ENCODE results near the gene MAPK1.
"Not testable (repeated sequence)": the region's sequence is repeated elsewhere in the genome, so short reads cannot be mapped to it uniquely, and the experiment has no call there.

MAPK1 gene

DNA sequence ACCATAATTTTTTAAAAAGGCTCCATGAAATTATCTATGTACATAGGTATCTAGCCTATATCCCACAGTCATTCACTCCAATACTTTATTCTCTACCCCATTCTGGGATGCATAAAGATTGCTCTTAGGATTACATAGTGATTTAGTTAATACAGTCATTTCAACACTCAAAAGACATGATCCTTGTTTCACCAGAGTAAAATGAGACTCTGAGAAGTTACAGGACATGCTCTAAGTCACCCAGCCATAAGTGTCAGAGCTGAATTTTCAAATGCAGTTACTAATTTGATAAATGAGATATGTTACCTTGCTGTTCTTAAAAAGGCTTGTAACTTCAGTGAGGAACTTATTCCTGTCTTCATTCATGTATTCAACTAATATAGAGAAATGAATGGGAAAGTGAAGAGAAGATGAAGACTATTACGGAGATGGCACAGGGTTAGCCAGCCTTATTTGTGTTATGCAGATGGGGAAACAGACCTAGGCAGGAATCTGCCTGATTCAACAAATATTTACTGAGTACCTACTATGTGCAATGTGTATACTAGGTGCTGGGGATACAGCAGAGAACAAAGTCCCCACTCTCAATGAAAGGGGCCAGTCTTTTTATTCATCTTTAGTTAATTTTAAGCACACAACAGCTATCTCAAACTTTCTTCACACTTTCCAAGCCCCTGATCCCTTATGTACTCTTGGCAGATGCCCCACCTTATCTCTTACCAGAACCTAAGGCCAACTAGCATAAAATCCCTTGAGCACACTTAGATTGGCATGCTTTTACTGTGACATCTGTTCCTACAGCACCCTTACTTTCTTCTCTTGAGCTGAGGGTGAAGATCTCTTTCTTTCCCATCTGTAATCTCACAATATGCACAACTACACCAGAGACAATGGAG lies 21.6 kb downstream of the MAPK1 start:
- DNase-seq (ENCODE audit: low spot score): no peak

DNA sequence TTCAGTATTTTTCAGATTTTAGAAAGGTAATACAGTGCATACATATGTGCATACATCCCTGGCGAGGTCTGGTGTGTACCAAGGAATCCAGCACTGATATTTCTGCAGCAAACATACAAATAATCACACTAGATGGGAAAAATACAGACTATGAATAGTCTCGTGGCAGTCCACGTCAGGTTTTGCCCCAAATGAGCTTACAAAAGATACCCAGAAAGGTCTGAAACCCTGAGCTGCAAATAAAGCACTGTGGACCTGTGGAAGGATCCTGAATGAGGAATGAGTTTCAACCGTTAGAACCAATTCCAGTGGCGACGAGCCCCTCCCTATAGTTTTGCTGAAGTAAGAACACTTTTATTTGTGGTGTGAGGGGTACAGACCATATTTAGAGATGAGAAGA lies 24.5 kb downstream of the MAPK1 start:
- no peak for DNase-seq (ENCODE audit: low spot score)

DNA sequence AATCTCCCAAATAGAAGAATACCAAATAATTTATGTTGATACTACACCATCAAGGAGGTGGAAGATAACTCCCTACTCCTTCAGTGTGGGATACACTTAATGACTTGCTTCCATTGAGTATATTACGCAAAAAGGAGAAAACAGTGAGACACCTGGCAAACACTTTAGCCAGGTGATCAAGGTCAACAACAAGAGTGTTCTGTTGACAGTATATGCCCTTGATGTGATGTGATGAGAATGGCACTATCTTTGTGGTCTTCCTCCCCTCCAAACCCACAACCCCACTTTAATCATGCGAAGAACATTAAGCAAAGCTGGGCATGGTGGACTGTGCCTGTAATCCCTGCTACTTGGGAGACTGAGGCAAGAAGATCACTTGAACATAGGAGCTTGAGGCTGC lies 26.0 kb downstream of the MAPK1 start:
- DNase-seq (ENCODE audit: low spot score): no peak

DNA sequence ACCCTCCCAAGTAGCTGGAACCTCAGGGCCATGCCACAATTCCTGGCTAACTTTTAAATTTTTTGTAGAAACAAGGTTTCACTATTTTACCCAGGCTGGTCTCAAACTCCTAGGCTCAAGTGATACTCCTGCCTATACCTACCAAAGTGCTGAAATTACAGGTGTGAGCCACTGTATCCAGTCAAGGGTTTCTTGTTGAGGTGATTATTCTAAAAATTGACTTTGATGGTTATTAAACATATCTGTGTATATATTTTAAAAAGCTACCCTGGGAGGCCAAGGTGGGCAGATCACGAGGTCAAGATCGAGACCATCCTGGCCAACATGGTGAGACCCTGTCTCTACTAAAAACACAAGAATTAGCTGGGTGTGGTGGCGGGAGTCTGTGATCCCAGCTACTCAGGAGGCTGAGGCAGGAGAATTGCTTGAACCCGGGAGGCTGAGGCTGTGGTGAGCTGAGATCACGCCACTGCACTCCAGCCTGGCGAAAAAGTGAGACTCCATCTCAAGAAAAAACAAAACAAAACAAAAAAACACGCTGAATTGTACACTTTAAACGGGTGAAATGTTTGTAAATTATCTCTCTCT lies 27.1 kb downstream of the MAPK1 start:
- no peak for DNase-seq (ENCODE audit: low spot score)

DNA sequence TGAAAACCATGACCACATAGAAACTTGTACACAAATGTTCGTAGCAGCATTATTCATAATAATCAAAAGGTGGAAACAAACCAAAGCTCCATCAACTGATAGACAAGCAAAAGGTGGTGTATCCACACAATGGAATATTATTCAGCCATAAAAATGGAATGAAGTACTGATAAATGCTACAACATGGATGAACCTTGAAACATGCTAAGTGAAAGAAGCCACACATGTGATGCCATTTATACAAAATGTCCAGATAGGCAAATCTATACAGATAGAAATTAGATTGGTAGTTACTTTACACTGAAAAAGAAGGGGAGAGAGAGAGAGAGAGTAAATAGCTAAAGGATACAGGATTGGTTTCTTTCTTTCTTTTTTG lies 27.7 kb downstream of the MAPK1 start:
- DNase-seq (ENCODE audit: low spot score): no peak

DNA sequence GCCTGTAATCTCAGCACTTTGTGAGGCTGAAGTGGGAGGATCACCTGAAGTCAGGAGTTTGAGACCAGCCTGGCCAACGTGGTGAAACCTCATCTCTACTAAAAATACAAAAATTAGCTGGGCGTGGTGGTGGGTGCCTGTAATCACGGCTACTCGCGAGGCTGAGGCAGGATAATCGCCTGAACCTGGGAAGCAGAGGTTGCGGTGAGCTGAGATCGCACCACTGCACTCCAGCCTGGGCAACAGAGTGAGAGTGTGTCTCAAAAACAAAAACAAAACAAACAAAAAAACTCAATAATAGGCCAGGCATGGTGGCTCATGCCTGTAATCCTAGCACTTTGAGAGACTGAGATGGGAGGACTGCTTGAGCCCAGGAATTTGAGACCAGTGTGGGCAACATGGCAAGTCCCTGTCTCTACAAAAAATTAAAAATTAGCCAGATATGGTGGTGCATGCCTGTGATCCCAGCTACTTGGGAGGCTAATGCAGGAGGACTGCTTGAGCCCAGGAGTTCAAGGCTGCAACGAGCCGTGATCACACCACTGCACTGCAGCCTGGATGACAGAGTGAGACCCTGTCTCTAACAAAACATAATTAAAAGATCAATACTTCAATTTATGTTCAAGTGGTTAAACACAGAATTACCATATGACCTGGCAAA lies 28.2 kb downstream of the MAPK1 start:
- DNase-seq (ENCODE audit: low spot score): not testable (repeated sequence)

DNA sequence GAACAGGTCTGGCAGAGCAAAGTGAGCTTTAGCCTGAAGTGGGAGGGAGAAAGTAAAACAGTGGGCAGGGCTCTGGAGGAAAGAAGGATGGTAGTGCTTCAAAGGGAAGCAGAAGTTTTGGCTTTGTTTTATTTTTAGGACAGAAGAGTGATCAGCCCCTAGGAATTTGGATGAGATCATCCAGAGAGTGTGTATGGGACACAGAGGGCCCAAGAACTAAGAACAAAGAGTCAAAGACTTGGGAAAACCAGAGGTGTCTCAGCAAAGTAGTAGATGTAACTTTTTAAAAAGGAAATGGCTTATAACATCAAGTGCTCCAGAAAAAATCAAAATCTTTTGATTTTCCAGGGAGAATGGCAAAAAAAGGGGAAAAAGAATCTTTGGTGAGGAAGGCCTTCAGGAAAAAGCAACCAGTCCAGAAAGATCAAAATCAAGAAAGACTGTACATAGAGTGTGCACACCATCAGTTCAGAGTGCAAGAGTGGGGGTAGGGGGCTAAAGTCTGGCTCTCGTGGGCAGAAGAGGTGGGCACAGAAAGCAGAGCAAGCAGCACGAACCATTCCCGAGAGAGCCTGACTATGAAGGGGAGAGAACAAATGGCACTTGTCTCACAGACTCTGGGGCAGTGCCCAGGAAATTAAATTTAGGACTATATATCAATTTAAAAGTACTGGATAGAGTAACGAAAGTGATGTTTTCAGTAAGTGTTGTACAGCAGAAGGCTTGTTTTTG lies 30.0 kb downstream of the MAPK1 start:
- DNase-seq (ENCODE audit: low spot score): peak; percentile 30

DNA sequence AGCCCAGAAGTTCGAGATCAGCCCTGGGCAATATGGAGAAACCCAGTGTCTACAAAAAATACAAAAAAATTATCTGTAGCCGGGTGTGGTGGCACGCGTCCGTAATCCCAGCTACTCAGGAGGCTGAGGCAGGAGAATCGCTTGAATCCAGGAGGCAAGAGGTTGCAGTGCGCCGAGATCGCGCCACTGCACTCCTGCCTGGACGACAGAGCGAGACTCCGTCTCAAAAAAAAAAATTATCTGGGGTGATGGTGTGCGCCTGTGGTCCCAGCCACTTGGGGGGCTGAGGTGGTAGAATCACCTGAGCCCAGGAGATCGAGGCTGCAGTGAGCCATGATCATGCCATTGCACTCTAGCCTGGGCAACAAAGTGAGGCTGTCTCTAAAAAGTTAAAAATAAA lies 31.0 kb downstream of the MAPK1 start:
- not testable (repeated sequence) for DNase-seq (ENCODE audit: low spot score)

DNA sequence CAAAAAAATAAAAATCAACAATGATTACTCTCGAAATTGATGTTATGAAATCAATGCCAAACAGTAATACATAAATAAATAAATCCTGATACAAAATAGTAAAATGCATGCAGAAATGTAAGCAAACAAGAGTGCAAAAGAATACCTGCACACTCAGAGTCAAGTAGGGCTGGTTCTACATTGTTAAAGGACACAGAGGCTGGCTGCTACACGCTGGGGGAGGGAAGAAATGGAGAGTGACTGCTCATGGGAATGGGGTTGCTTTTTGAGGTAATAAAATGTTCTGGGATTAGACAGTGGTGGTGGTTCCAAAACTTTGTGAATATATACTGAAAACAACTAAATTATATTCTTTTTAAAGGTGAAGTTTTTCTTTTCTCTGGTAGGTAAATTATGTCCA lies 32.1 kb downstream of the MAPK1 start:
- no peak for DNase-seq (ENCODE audit: low spot score)

DNA sequence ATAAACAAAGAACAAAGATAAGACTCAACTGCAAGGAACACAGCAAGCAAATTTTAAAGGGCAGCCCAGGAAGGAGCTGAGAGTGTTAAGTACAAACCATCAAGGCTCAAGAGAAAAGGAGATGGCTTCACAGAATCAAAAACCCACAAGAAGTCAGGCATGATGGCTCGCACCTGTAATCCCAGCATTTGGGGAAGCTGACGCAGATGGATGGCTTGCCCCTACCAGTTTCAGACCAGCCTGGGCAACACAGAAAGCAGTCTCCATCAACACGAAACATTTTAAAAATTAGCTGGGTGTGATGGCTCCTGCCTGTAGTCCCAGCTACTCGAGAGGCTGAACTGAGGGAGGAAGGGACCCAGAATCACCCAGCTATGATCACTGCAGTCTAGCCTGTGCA lies 32.6 kb downstream of the MAPK1 start:
- no peak for DNase-seq (ENCODE audit: low spot score)

DNA sequence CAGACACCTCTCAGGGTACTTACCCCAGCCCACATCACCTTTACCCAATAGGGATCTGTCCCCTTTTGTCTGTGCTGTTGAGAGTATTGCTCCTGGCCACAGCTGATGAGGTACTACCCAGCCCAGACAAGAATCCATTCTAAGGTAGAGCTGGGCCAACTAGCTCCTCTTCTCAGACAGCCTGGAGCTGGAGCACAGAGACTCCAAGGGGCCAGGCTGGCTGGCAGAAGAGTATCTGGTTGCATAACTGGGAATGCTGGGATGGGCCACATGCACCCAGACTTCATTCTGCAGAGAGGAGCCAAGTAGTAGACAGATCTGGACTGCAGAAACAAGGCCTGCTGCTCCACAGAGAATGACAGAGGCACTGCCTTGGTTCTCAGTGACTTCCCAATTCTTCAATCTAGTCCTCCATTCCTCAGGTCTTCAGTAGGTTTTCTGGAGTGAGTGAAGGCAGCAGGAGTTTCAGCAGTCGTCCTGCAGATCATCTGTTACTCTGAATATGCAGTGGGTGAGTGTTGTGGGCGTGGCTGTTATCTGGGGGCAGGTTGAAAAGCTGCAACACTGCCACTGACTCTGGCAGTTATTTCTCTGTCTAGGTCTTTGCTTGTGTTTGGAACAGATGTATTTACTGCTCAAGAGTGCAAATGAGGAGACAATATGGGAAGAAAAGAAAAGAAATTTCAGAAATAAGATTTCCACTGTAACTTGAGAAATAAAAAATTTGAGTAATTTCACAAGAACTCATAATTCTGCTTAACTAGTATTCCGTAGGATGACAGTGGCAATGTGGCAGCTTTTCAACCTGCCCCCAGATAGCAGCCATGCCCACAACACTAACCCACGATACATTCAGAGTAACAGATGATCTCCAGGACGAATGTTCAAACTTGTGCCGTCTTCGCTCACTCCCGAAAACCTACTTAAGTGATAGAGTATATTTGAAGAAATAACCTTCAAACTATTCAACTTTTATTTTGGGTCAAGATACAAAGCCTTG lies 34.9 kb downstream of the MAPK1 start:
- no peak for DNase-seq (ENCODE audit: low spot score)

DNA sequence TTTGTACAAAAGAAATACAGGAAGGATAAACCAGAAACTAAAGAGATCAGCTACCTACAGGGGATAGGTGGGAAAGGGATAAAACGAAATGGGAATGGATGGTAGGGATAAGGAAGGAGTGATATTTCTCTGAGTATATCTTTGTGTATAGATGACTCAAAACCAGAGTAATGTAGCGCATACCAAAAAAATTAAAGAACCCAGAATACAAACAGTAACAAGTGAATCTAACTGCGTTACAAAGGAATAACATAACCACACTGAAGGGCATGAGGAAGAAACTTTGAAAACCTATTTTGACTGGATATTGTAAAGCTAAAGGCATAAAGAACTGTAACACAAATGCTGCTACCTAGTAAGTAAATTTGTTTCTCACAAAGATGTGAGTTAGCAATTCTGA lies 37.9 kb downstream of the MAPK1 start:
- no peak for DNase-seq (ENCODE audit: low spot score)

DNA sequence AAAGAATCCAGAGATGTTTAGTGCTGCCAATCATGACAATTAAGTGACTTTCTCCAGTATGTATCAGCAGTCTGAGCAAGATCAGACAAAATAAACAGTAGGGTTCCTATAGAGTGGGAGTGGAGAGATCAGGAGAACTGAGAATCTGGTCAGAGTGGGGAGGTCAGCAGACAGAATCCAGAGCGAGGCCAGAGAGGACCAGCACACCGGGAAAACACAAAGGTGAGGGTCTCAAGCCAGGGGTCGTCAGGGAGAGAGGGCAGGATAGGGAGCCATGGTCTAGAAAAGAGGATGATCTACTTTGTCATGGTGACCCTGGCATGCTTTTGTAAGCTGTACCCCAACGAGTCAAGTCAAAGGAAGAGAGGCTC lies 39.2 kb downstream of the MAPK1 start:
- DNase-seq (ENCODE audit: low spot score): no peak

DNA sequence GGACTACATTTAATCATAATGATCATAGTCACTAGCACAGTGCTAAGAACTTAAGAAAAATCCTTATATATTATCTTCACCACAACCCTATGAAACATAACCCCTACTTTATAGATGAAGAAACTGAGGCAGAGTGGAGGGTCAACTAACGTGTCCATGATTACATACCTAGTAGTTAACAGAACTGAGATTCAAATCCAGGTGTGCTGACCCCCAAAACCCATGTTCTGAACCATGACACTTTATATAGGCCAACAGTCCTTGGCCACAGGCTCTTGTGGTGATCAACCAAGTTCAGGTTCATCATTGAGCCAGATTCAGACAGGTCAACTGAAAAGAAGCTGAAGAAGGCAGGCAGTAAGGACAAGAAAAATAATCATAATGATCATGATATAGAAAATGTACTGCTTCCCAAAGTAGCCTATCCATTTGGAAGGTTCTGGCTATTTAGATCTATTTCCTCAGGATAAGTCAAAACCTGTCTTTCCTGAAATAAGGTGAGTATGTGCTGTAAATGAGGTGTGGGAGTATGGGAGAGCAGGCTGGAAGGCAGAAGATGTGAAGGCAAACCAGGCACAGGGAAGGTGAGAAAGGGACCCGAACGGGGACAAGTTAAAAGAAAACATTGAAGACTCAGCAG lies 39.7 kb downstream of the MAPK1 start:
- no peak for DNase-seq (ENCODE audit: low spot score)

DNA sequence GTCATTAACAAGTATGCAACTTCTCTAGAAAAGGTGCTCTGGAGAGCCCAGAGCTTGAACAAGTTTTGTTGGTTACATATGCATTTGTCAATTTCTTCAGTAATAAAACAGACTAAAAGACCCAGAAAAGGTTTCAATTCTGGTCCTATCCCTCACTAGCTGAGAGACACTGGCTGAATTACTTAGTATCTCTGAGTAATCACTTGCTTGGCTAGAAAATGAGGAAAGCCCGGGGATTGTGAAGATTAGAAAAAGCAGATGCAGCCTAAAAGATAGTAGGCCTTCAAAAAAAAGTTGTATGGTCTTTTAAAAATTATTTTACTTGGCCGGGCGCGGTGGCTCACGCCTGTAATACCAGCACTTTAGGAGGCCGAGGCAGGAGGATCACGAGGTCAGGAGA lies 41.2 kb downstream of the MAPK1 start:
- no peak for DNase-seq (ENCODE audit: low spot score)

DNA sequence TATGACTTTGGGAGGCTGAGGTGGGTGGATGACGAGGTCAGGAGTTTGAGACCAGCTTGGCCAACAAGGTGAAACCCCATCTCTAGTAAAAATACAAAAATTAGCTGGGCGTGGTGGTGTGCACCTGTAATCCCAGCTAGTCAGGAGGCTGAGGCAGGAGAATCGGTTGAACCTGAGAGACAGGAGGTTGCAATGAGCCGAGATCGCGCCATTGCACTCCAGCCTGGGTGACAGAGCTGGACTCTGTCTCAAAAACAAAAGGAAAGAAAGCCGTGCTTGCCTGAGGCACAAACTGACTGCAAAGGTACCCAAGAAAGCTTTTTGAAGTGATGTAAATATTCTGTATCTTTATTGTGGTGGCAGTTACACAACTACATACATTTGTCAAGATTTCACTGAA lies 42.5 kb downstream of the MAPK1 start:
- not testable (repeated sequence) for DNase-seq (ENCODE audit: low spot score)

DNA sequence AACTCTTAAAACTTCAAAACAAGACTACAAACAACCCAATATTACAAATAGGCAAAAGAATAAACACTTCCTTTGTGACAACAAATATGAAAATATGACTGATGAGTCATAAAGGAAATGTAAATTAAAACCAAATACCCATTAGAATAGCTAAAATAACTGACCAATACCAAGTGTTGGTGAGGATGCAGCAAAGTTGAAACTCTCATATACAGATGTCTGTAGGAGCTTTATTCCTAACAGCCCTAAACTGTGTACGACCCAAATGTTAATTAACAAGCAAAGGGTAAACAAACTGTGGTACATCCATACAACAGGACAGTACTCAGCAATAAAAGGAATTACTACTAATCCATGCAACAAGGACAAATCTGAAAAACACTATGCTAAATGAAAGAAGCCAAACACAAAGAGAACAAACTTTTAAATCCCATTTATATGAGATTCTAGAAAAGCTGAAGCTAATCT lies 43.0 kb downstream of the MAPK1 start:
- no peak for DNase-seq (ENCODE audit: low spot score)

DNA sequence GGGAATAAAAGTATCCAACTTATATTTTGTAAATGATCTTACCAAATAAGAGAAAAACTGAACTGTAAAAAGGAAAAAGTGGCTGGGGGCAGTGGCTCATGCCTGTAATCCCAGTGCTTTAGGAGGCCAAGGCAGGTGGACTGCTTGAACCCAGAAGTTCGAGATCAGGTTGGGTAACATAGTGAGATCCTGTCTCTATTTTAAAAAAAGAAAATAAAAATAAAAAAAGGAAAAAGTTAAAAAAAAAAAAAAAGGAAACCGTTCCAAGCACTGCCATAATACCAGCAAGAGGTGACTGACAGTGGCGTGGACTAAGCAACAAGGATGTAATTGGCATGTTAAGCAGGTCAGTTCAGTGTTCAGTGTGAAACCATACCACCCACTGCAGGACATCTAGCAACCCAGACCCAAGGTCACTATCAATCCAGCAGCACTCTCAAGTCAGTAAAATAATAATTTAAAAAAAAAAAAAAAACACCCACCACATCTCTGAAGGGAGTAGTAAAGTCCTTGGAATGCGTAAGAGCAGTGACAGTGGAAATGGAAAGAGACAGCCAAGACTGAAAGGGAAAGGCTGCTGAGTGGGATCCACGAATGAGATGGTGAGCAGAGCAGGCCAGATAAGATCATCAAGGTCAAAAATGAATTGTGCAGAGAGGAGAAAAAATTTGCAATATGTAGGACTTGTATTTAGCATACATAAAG lies 43.6 kb downstream of the MAPK1 start:
- no peak for DNase-seq (ENCODE audit: low spot score)

DNA sequence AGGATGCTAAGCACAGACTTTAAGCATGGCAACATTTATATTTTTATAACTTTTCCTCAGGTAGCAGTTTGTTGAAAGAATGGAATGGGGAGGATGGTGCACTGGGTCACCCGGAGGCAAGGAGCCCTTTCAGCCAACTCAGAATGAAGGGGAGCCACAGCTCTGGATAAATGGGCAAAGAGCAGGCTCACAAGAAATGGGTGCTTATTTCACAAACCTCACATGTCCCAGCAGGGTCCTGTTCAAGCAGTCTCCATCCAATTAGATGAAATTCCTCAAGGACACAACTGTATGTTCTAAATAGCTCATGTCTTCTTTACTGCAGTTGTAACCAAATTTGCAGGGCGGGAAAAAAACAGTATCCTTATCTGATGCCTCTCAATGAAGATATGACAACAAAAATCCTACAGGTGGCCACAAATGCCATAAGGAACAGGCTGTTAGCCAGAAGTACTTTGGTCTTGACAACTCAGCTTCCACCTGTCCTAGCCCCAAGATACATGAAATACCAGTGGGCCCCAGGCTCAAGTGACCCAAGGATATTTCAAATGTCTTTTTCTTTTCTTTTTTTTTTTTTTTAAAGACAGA lies 48.2 kb downstream of the MAPK1 start:
- DNase-seq (ENCODE audit: low spot score): no peak
